HG02938 (cell line): ENCODE measurements around the gene CPA3.

Experiments
- ATAC-seq: cut with Tn5 transposase; IDR thresholded peaks from one replicate; pipeline ENCODE4 v1.9.1; 2021; ENCODE audit warnings: mild to moderate bottlenecking, moderate library complexity; ENCODE audit not compliant: unreplicated experiment

The CPA3 gene

GRCh38 chr3:148911592-148911991 is 46.5 kb downstream of the CPA3 start:
- ATAC-seq, result no peak

- no peak for ATAC-seq
These were observed 50.0 kb downstream of the CPA3 start for GRCh38 chr3:148914936-148915690.

GRCh38 chr3:148916132-148916531 is 51.0 kb downstream of the CPA3 start:
- ATAC-seq, result no peak

- no peak for ATAC-seq
These were observed 57.4 kb downstream of the CPA3 start for GRCh38 chr3:148922467-148922866.

GRCh38 chr3:148923592-148923991 is 58.5 kb downstream of the CPA3 start:
- ATAC-seq, result peak; percentile 61

- no peak for ATAC-seq
These were observed 59.5 kb downstream of the CPA3 start for GRCh38 chr3:148924562-148924961.

- no peak for ATAC-seq
These were observed 60.7 kb downstream of the CPA3 start for GRCh38 chr3:148925845-148926244.

- ATAC-seq, result no peak
These were observed 65.7 kb downstream of the CPA3 start for GRCh38 chr3:148930752-148931151.

- no peak for ATAC-seq
These were observed 66.5 kb downstream of the CPA3 start for GRCh38 chr3:148931574-148931973.

- no peak for ATAC-seq
These were observed 67.9 kb downstream of the CPA3 start for GRCh38 chr3:148932972-148933371.

- ATAC-seq, result no peak
These were observed 72.6 kb downstream of the CPA3 start for GRCh38 chr3:148937467-148938255.

GRCh38 chr3:148938306-148938705 is 73.2 kb downstream of the CPA3 start:
- ATAC-seq, result no peak

GRCh38 chr3:148938936-148939335 is 73.8 kb downstream of the CPA3 start:
- no peak for ATAC-seq

GRCh38 chr3:148940983-148941382 is 75.9 kb downstream of the CPA3 start:
- no peak for ATAC-seq

GRCh38 chr3:148943506-148944205 is 78.6 kb downstream of the CPA3 start:
- ATAC-seq, result peak; percentile 99

GRCh38 chr3:148945116-148945515 is 80.0 kb downstream of the CPA3 start:
- ATAC-seq, result no peak
